BJ (cell line): ENCODE results near the gene TOX2. TPM values are rescaled to one million over a fixed set of nuclear protein-coding genes. Genes with fewer than 3 reads are reported as not detected.

Experiments
- CTCF ChIA-PET: fragments of 350-600 bp; formaldehyde crosslinking; extraction: SDS; loops from one replicate; lab custom pipeline; 2021; ENCODE audit warnings: antibody characterized with exemption, inconsistent platforms; lab: Yijun Ruan, JAX
- POLR2A ChIA-PET: fragments of 300-600 bp; sonication (Branson Sonifier 250); formaldehyde crosslinking; extraction: SDS; loops from one replicate; lab custom pipeline; 2021; ENCODE audit warnings: antibody characterized with exemption; lab: Charles Lee
- DNase-seq: peaks from one replicate; pipeline ENCODE4 v3.0.0-alpha.2; 2011; ENCODE audit warnings: low read depth
- H3K27me3 ChIP-seq: 2 replicates; pipeline ENCODE4 v1.6.0; 2011; ENCODE audit warnings: low read length; ENCODE audit not compliant: control insufficient read depth, insufficient read depth
- H3K36me3 ChIP-seq: 2 replicates; pipeline ENCODE4 v1.5.1; 2011; ENCODE audit warnings: low read length; ENCODE audit not compliant: control insufficient read depth, insufficient read depth
- H3K4me3 ChIP-seq: 2 replicates; pipeline ENCODE4 v1.5.1; 2011; ENCODE audit warnings: low read depth, mild to moderate bottlenecking, control low read depth, low read length
- polyA plus RNA-seq: library from polyadenylated mRNA; depleted of rRNA; stranded (reverse); fragments of >200 nt; gene quantifications from 2 replicates; pipeline ENCODE4 v1.2.3, GENCODE V29; 2011
- TF ChIP-seq, protein P1 (sequence below): IDR thresholded peaks from 2 replicates; pipeline ENCODE4 v1.5.1; 2011; ENCODE audit warnings: low read depth, mild to moderate bottlenecking, control low read depth, inconsistent platforms, low read length, moderate library complexity; ENCODE audit not compliant: insufficient read depth

TOX2 gene
- polyA plus RNA-seq, 1 experiment: 7.6 TPM

- TF ChIP-seq, protein P1, sequence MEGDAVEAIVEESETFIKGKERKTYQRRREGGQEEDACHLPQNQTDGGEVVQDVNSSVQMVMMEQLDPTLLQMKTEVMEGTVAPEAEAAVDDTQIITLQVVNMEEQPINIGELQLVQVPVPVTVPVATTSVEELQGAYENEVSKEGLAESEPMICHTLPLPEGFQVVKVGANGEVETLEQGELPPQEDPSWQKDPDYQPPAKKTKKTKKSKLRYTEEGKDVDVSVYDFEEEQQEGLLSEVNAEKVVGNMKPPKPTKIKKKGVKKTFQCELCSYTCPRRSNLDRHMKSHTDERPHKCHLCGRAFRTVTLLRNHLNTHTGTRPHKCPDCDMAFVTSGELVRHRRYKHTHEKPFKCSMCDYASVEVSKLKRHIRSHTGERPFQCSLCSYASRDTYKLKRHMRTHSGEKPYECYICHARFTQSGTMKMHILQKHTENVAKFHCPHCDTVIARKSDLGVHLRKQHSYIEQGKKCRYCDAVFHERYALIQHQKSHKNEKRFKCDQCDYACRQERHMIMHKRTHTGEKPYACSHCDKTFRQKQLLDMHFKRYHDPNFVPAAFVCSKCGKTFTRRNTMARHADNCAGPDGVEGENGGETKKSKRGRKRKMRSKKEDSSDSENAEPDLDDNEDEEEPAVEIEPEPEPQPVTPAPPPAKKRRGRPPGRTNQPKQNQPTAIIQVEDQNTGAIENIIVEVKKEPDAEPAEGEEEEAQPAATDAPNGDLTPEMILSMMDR: no peak
- Histone ChIP-seq H3K27me3 (no peaks in the 10 kb centered on the region), H3K36me3 (no peaks in the 10 kb centered on the region), H3K4me3 (no peak overlapping the region)
- ChIA-PET POLR2A (no interaction called here), CTCF (interaction anchor here (1.0 to 3.9 kb wide), 5 partner anchors 11 to 556 kb away, joined by 3 to 18 read pairs (median 5); no protein-coding TSS in a partner anchor)
- DNase-seq: no peak
Measured at GRCh38 chr20:44091026-44091425, 176.4 kb downstream of the TOX2 start.

DNA sequence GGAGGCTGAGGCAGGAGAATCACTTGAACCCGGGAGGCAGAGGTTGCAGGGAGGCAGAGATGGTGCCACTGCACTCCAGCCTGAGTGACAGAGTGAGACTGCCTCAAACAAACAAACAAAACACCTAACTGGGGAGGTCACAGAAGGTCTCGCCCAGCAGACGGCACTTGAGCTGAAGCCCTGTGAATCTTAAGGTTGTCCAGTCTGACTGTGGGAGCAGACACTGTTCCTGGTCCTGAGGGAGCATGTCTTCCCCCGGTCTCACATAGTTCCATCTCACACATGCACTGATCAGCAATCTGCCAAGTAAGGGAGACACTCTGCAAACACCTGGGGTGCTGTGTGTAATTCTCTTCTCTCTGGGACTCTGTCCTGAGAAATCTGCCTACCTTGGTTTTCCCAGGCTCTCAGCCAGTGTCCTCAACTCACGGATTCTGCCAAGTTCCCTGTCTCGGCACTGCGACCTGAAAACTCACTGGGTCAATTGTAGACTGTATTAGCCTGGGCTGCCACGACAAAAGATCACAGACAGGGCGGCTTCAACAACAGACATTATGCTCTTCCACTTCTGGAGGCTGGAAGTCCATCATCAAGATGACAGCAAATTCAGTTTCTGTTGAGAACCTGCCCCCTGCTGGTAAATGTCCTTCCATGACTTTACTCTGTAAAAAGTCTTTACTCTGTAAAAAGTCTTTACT is 178.0 kb downstream of the TOX2 start:
- TF ChIP-seq, protein P1: peak; percentile 64
- no peak for DNase-seq
- CTCF ChIA-PET: interaction anchor here (1.0 to 3.9 kb wide), 9 partner anchors 9 to 643 kb away, joined by 3 to 18 read pairs (median 5); no protein-coding TSS in a partner anchor

DNA sequence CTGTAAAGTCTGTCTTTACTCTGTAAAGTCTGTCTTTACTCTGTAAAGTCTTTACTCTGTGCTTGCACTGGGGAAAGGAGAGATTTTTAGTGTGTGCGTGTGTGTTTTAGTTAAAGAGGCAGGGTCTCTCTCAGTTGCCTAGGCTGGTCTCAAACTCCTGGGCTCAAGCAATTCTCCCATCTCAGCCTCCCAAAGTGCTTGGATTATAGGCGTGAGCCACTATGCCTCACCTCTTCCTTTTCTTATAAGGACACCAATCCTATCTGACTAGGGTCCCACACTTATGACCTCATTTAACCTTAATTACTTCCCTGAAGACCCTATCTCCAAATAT is 178.6 kb downstream of the TOX2 start:
- Histone ChIP-seq H3K36me3 (no peaks in the 10 kb centered on the region), H3K27me3 (no peaks in the 10 kb centered on the region), H3K4me3 (no peak overlapping the region)
- POLR2A ChIA-PET: no interaction called here
- TF ChIP-seq, protein P1: no peak
- DNase-seq: no peak
- CTCF ChIA-PET: interaction anchor here (2.1 to 4.1 kb wide), 2 partner anchors 23 to 555 kb away, joined by 9 to 13 read pairs; no protein-coding TSS in a partner anchor

More for the DNA sequence above, 178.0 kb downstream of the TOX2 start:
- Histone ChIP-seq H3K36me3 (no peaks in the 10 kb centered on the region), H3K27me3 (no peaks in the 10 kb centered on the region), H3K4me3 (no peak overlapping the region)
- POLR2A ChIA-PET: no interaction called here

DNA sequence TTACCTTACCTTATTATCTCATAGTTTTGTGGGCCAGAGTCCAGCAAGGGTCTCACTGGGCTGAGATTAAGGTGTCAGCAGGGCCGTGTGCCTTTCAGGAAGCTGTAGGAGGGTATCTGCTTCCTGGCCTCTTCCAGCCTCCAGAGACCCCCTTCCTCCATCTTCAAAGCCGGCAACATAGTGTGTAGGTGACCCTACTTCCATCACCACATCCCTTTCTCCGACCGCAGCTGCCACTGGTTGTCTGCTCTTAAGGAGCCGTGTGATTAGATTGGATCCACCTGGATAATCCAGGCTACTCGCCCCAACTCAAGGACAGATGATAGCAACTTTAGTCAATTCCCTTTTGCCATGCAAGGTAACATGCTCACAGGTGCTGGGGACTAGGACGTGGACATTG is 181.2 kb downstream of the TOX2 start:
- ChIA-PET CTCF (interaction anchor here (1.0 to 4.1 kb wide), 3 partner anchors 16 to 348 kb away, joined by 3 to 13 read pairs (median 3); no protein-coding TSS in a partner anchor), POLR2A (no interaction called here)
- no peaks in the 10 kb centered on the region for H3K36me3 ChIP-seq
- peaks cover 1% of the 10 kb centered on the region; the same call in 1 of the 2 replicates for H3K27me3 ChIP-seq
- TF ChIP-seq, protein P1: no peak
- no peak overlapping the region for H3K4me3 ChIP-seq
- no peak for DNase-seq

DNA sequence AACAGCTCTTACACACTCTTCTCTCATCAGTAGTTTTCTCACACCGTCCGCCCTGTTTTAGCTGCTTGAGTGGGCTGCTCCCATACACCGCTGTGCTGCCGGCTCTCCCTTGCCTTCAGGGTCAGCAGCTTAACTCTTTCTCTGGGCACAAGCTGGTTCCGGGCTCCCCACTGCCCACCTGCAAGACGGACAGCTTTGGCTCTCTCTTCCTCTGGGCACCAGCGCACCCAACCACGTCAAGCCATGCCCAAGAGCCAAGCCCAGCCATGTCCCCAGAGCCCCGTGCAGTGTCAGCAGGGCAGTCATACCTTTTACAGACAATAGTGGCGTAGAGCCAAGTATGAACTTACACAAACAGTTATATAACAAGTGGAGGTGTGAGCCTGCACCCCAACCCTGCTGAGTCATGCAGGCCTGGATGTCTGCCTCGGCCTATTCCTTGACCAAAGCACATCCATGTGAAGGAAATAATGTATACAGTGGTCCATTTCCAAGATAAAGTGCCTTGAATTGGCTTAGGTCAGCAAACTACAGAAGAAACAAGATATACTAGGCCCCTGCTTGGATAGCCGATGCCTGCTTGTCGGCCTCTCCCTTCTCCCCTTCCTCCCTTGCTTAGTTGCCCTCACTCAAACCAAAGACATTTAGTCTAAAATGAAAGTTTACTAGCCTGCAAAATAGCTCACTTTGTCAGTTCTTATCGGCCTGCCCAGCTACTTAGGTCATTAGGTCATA is 183.0 kb downstream of the TOX2 start:
- ChIA-PET CTCF (interaction anchor here (1.0 to 5.3 kb wide), 10 partner anchors 10 to 649 kb away, joined by 3 to 16 read pairs (median 4); no protein-coding TSS in a partner anchor), POLR2A (no interaction called here)
- peaks cover 1% of the 10 kb centered on the region; the same call in 1 of the 2 replicates for H3K27me3 ChIP-seq
- no peaks in the 10 kb centered on the region for H3K36me3 ChIP-seq
- TF ChIP-seq, protein P1: no peak
- DNase-seq: no peak
- H3K4me3 ChIP-seq: no peak overlapping the region
